ENCODE measurements around the gene HBG1.
"Not testable (repeated sequence)": the region's sequence is repeated elsewhere in the genome, so short reads cannot be mapped to it uniquely, and the experiment has no call there.

HBG1 gene

GRCh38 chr11:5276697-5277096, 27.0 kb upstream of the HBG1 start:
- DNase-seq: no peak

- DNase-seq: no peak
Measured at GRCh38 chr11:5275369-5276110, 25.9 kb upstream of the HBG1 start.

GRCh38 chr11:5274395-5274794, 24.7 kb upstream of the HBG1 start:
- DNase-seq: no peak

- DNase-seq: no peak
Measured at GRCh38 chr11:5272395-5273017, 22.8 kb upstream of the HBG1 start.

- DNase-seq: no peak
Measured at GRCh38 chr11:5269715-5270147, 20.1 kb upstream of the HBG1 start, which contains the start of gene HBE1. HBE1 (minus strand) TSS chr11:5269945; CDS start chr11:5269890, 55 bp downstream.

- DNase-seq: no peak
Measured at GRCh38 chr11:5267033-5267563, 17.4 kb upstream of the HBG1 start.

- DNase-seq: no peak
Measured at GRCh38 chr11:5266609-5267008, 17.0 kb upstream of the HBG1 start.

- no peak for DNase-seq
Measured at GRCh38 chr11:5265832-5266231, 16.2 kb upstream of the HBG1 start.

GRCh38 chr11:5258543-5259262, 9.0 kb upstream of the HBG1 start:
- DNase-seq: no peak

GRCh38 chr11:5257296-5257695, 7.6 kb upstream of the HBG1 start:
- no peak for DNase-seq

- DNase-seq: not testable (repeated sequence)
Measured at GRCh38 chr11:5254646-5255413, 5.2 kb upstream of the HBG1 start, which contains the start of gene HBG2. HBG2 (minus strand) TSS chr11:5254781; CDS start chr11:5254728, 53 bp downstream.

- DNase-seq: not testable (repeated sequence)
Measured at GRCh38 chr11:5254023-5254422, 4.4 kb upstream of the HBG1 start.

GRCh38 chr11:5253440-5253839, 3.8 kb upstream of the HBG1 start:
- DNase-seq: not testable (repeated sequence)

GRCh38 chr11:5252919-5253265, 3.2 kb upstream of the HBG1 start:
- DNase-seq: no peak

GRCh38 chr11:5252192-5252918, 2.7 kb upstream of the HBG1 start:
- DNase-seq: no peak

- DNase-seq: no peak
Measured at GRCh38 chr11:5251746-5252145, 2.1 kb upstream of the HBG1 start.

GRCh38 chr11:5250543-5251204, 1.0 kb upstream of the HBG1 start:
- no peak for DNase-seq

- not testable (repeated sequence) for DNase-seq
Measured at GRCh38 chr11:5248498-5248897, 1.2 kb downstream of the HBG1 start.

GRCh38 chr11:5247472-5248192, 2.0 kb downstream of the HBG1 start:
- no peak for DNase-seq

- no peak for DNase-seq
Measured at GRCh38 chr11:5246772-5247471, 2.7 kb downstream of the HBG1 start.
